ENCODE results near the gene OAF.

- TF ChIP-seq CEBPB (tag; IDR thresholded peaks at IDR 0.05) (no peak), RFX5 (IDR thresholded peaks at IDR 0.05; ENCODE audit: low read depth, low read length) (no peak), NFE2L1 (tag; IDR thresholded peaks at IDR 0.05; ENCODE audit: borderline replicate concordance, low read depth) (no peak), ZNF41 (CRISPR knock-in tag; conservative IDR thresholded peaks at IDR 0.05) (no peak), ZNF274 (IDR thresholded peaks at IDR 0.05; ENCODE audit: borderline replicate concordance, low read depth, low read length) (no peak), SMC3 (conservative IDR thresholded peaks at IDR 0.05; ENCODE audit: insufficient read depth, low read depth, low read length) (no peak), NFIC (IDR thresholded peaks at IDR 0.05) (no peak), ZNF124 (CRISPR knock-in tag; IDR thresholded peaks at IDR 0.05) (no peak)
These were observed 11.2 kb upstream of the OAF start for GRCh38 chr11:120199613-120200012.

Measured in K562 (cell line).